Stimulated activated CD8-positive, alpha-beta memory T cell treated with anti-CD3 and anti-CD28 coated beads, Interleukin-15, amount 100 ng/mL, for 1 hour (primary cell): Measurements from ENCODE around the gene U2AF1.
"Not testable (repeated sequence)": the region's sequence is repeated elsewhere in the genome, so short reads cannot be mapped to it uniquely, and the experiment has no call there.

ENCODE experiments used
- DNase-seq: peaks from one replicate; pipeline ENCODE4 v3.0.0-alpha.2; 2020; ENCODE audit warnings: low read depth

The U2AF1 gene

DNA sequence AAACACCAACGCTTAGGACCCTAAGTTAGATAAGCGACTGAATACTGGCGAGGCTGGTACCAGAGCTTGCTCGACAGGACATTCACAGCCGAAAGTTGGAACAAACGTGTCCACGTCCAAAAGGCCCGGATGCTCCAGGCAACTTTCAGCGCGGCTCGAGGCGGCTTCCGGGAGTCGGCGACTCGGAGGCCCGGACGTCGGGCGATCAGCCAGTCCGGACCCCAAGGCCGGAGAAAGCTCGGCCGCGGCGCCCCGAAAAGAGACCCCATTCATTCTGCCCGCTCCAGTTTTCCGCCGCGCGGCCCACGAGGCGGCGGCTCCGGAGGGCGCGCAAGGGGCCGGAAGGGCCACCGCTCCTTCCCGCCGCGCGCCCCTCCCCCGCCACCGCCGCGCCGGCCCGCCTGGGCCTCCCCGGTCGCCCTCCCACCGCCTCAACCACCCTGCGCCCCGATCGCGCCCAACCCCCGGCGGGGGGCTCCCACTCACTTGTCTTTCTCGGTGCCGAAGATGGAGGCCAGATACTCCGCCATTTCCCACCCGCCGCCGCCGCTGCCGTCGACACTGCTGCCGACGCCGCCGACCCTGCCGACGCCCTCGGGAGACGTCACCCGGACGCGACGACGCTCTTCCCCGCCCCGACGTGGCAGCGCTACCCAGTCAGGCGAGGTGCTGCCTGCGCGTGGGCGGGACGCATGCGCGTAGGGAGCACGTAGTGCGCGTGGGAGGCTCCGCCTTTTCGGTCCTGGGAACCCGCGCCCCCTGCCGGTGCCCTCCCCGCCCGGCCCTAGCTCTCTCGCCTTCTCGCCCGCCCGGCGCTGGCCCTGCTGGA lies at the start of gene U2AF1:
TSS of gene U2AF1 (minus strand) at position 606 of the 829 bp plus-strand sequence. CDS start at position 530, 76 bp downstream.
- peak; percentile 25 for DNase-seq

DNA sequence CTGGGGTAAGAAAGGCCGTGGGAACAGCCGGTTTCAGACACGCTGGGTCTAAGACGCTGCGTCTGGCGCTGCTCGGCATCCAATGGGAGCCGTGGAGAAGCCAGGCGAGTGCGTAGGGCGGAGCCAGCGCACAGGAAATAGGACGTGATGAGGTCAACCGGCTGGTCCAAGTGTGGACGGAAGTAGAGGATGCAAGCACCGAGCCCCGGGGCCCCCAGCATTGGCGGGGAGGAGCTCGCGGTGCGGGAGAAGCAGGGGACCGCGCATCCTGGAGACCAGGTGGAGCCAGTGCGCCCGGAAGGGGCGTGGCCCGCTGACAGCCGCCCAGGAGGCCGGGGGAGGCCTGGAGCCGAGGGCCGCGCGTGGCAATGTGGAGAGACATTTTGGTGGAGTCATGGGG lies 46.2 kb upstream of the U2AF1 start:
- not testable (repeated sequence) for DNase-seq

DNA sequence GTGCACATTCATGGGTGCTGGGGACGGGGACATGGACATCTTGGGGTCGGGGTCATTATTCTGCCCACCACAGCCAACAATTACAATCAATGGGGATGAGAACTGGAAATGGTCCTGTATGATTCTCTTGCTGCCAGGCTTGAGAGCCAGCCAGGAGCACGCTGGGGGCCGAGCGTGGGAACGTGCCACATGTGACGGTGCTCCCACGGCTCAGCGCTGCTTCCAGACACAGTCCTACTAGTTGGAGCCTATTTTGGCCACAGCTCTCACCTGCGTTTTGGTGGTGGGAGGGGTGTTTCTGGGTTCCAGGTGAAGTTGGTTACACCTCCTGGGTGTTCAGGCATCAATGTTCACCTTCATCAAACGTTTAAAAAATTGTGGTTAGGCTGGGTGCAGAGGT lies 42.0 kb upstream of the U2AF1 start:
- DNase-seq: not testable (repeated sequence)

DNA sequence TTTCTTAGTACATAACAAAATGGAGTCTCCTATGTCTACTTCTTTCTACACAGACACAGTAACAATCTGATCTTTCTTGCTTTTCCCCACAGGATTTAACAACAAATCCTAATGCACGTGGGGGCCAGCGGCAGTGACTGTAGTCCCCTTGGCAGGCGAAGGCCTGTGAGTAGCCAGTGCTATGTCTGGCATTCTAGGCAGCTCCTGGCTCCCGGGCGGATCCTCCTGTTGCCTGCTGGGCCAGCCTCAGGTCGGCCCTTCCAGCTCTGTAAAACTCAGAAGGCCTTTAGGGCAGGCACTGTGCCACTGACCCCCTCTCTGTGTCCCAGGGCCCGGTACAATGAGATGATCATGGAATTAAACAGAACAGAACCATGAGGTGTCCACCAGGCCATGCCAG lies 40.6 kb upstream of the U2AF1 start:
- DNase-seq: not testable (repeated sequence)

DNA sequence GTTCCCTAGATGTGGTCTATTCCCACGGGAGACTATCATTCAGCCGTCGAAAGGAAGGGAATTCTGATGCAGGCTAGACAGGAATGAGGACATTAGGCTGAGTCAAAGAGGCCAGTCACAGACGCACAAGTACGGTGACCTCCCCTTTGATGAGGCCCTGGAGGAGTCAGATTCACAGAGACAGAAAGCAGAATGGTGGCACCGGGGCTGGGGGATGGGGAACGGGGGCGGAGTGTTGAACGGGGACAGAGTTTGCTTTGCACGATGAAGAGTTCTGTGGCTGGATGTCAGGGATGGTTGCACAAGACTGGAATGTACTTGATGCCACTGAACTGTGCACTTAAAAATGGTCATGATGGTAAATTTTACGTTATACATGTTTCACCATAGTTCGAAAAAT lies 39.3 kb upstream of the U2AF1 start:
- not testable (repeated sequence) for DNase-seq

DNA sequence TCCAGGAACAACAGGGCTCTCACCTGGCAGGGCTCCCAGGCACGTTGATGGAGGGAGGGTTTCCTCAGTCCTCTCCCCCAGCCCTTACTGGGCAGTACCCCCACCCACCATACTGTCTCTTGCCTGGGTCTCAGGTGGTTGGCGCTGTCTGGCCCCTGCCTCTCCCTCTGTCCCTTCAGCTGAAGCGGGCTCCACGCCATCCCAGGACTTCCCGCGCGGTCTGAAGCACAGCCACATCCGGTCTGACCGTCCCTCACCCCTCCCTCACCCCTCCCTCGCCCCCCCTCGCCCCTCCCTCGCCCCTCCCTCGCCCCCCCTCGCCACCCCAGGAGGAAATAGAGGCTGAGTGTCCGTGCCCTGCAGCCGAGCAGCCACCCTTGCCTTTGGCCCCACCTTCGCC lies 34.0 kb upstream of the U2AF1 start:
- DNase-seq: not testable (repeated sequence)

DNA sequence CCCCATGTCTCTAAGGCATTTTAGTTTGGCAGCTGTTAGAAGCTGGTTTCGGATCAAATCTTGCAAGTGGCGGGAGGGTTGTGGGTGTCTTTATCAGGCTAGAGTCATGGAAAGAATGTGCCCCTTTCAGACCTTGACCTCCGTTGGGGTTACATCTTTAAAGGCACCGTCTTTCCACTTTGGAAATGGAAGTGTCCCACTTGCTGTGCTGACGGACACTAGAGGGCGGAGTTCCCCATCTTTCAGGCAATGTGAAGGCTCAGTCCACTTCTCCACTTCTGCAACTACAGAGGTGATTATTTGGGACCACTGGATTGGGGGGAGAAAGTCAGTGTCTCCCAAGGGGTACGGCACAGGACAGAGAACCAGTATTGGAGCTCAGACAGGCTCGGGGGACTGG lies 31.6 kb upstream of the U2AF1 start:
- not testable (repeated sequence) for DNase-seq

DNA sequence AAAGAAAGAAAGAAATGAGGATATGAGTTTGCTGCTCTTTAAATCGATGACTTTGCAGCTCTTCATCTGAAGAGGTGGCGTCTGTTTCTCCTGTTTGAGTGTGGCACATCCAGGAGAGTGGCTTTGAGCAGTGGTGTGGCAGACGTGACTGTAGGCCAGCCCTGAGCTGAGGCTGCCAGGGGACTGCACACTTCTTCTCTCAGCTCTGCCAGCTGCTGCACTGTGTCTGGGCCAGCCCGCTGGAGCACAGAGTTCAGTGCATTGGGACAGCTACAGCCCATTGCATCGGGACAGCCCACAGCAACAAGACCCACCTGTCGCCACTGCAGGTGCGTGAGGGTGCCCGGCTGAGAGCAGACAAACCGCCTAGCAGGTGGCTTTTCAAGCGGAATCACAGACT lies 27.1 kb upstream of the U2AF1 start:
- not testable (repeated sequence) for DNase-seq

GRCh38 chr21:43130094-43130493 lies 22.7 kb upstream of the U2AF1 start:
- not testable (repeated sequence) for DNase-seq

DNA sequence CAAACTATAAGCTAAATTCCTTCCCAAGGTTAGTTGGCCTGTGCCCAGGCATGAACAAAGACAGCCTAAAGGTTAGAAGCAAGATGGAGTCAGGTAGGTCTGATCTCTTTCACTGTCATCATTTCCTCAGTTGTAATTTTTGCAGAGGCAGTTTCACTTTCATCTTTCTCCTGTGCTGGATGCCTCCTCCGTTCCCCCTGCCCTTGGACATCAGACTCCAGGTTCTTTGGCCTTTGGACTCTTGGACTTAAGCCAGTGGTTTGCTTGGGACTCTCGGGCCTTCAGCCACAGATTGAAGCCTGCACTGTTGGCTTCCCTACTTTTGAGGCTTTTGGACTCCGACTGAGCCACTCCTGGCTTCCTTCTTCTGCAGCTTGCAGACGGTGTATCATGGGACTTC lies 8.6 kb upstream of the U2AF1 start:
- not testable (repeated sequence) for DNase-seq

- DNase-seq: not testable (repeated sequence)
These were observed 7.1 kb upstream of the U2AF1 start for GRCh38 chr21:43114483-43114882.

- not testable (repeated sequence) for DNase-seq
These were observed 1.6 kb upstream of the U2AF1 start for GRCh38 chr21:43109006-43109405.

GRCh38 chr21:43108177-43108576 lies 807 bp upstream of the U2AF1 start:
- not testable (repeated sequence) for DNase-seq

DNA sequence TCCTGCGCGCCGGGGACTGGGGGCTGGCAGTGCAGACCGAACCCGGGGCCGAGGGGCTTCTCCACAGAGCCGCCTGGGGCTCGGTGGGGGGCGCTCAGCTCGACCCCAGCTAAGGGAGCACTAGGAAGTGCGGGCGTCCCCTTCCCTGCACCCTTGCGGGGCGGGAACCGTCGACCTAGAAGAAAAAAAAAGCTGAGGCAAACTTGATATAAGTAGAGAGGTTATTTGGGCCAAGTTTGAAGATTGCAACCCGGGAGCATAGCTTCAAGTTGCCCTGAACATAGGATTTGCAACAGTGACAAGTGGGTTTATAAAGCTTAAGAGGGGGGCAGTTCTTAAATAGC lies 396 bp upstream of the U2AF1 start:
- not testable (repeated sequence) for DNase-seq

DNA sequence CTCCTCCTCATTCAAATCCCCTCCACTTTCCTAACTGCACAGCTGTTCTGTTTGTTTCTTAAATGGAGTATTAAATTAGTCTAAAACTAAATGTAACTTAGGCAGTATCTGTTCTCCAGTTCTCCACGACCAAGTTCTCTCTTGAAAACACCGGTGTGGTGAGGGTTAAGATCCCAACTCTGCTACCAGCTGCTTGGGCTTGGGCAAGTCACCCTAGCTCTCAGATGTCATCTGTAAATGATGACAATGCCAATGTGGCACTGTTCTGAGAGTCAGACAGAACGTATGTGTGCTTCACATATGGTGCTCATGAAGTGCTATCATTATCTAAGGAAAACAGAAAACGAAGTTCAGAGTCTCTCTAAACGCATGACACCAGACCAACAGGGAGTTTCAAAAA lies 2.7 kb downstream of the U2AF1 start:
- not testable (repeated sequence) for DNase-seq

- DNase-seq: not testable (repeated sequence)
These were observed 5.1 kb downstream of the U2AF1 start for GRCh38 chr21:43102281-43102680.

- not testable (repeated sequence) for DNase-seq
These were observed 5.7 kb downstream of the U2AF1 start for GRCh38 chr21:43101676-43102075.

DNA sequence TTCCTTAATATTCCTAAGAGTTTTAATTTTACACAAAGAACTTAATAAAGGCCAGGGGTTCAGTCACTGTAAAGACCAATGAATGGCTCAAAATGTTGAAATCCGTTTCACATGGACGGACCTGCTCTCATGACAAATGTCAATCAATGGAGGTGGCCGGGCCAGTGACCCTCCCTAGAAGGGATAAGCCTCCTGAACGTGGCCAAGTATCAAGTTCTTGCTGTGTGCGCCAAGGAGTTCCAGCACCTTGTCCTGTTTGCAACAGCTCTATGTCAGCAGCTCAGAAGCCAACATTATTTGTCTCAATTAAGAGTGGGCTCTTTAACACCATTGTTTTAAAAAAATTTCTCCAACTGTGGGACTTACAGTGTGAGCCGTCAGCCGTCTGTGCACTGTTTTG lies 6.4 kb downstream of the U2AF1 start:
- not testable (repeated sequence) for DNase-seq

DNA sequence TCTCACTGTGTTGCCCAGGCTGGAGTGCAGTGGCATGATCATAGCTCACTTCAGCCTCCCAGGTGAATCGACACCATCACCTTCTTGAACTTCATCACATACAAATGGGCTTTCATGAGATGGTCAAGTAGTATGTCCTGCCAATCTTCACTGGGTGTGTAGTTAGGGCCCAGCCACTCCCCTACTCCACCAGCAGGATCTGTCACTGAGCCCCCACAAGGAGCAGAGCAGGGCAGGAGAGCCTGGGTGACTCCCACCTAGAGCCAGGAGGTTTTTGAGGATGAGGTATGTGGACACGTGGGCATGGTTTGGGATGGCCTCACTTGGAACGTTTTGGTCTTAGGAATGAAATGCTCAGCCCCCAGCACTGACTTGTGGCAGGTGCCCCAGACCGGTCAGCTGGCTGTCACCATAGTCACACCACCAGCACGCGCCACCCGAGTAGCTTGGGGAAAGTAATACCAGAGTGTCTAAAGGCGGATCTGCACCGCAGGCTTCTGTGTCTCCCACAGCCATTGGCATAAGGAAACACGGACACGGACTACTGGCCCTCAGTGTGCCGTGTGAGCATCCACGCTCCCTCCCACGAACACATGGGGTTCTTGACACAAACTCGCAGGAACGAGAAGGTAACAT lies 15.3 kb downstream of the U2AF1 start:
- not testable (repeated sequence) for DNase-seq

DNA sequence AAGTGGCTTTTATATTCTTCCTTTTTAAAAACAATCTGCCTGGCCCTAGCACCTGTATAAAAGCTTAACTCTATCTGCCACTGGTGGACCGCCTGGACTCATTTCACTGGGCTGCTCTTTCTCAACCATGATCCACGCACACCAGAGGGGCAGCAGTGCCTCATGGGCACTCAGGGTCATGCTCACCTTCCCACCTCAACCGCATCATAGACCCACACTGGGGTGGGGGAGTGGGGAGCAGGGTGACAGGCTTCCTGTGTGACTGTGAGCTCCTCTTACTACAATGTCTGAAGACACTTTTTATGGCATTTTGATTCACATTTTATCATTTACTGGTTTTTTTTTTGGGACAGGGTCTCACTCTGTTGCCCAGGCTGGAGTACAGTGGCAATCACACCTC lies 16.4 kb downstream of the U2AF1 start:
- DNase-seq: not testable (repeated sequence)

DNA sequence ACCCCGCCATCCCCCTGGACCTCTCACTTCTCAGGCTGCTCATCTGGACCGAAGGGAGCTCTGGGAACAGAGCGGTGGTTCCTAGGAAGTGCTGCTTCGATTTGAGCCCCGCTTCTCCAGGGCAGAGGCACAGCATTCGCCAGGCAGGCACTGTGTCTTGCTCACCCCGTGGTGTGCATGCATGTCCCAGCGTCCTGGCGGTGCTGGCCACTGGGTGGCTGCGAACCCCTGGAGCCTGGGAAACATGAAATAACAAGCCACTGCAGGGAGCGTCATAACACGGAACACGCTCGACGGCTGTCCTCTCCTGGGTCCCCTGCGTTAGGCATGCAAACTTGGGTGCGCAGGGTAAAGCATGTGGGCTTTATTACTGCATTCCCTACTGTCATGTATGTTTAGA lies 17.9 kb downstream of the U2AF1 start:
- DNase-seq: not testable (repeated sequence)

DNA sequence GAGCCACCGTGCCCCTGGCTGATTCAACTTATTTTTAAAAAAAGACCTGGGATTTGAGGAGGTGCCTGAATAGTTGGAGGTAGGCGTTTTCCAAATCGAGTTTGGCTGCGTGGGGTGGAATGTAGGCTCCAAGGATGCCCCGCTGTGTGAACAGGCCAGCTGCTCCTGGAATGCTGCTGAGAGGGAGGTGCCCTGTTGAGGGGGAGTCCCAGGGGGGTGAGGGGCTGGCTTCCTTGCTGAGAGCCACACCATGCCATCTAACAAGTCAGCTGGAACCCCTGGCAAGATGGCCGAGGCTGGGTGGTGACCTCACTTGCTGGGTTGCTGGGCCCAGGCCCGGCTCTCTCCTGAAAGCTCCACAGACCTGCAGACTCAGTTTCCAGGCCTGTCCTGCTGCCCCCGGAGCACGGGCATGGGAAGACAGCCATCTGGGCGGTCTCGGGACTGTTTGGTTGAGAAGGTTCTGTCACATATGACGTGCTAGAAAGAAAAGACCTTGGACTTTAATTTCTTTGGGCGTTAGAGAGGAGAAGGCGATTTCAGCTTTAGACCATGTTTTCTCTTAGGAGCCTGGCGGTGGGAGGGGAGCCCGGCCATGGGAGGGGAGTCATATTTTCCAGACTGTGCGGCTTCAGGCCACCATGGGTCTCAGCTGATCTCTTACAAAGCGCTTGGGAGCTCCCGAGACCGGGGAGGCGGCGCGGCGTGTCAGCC lies 24.6 kb downstream of the U2AF1 start:
- not testable (repeated sequence) for DNase-seq

DNA sequence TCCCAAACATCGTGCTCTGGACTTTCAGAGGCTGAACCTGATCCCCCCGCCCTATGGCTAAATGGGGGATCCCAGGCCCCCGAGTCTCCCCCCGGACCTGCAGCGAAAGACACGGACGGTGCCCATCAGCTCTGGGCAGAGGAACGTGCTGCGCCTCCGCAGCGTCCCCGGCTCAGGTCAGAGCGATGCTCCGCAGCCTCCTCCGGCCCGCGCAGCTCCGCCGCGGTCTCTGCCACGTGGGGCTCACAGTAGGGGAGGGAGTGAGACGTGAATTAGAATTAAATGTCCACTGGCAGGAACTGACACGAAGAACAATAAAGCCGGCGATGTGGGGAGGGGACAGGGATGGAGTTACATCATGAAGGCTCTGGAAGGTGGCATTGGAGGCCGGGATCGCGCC lies 30.7 kb downstream of the U2AF1 start:
- not testable (repeated sequence) for DNase-seq
